ENCODE measurements around the gene PRKAR1B. TPM values are rescaled to one million over a fixed set of nuclear protein-coding genes. Genes with fewer than 3 reads are reported as not detected.

The PRKAR1B gene
- total RNA-seq, 1 experiment from 2014 or later, result 43.3 TPM

- no peaks in the 10 kb centered on the region for H3K27me3 ChIP-seq (ENCODE audit: insufficient read depth, low read length)
- no peak overlapping the region for H2BK15ac ChIP-seq (ENCODE audit: low read depth, low read length)
- H4K91ac ChIP-seq (ENCODE audit: insufficient read length, low read depth, low read length), result no peak overlapping the region
- no peak overlapping the region for H4K8ac ChIP-seq (replicated peaks; ENCODE audit: insufficient read length, low read depth, low read length)
- H2BK20ac ChIP-seq (ENCODE audit: low read depth, low read length, poor library complexity, severe bottlenecking), result no peak overlapping the region
- H3K4ac ChIP-seq (ENCODE audit: low read depth, low read length), result no peak overlapping the region
- no peaks in the 10 kb centered on the region for H4K20me1 ChIP-seq (ENCODE audit: control insufficient read depth, insufficient read depth, insufficient read length)
- H2AFZ ChIP-seq (ENCODE audit: low read length), result no peak overlapping the region
- Mint-ChIP-seq H3K27me3 (ENCODE audit: low read depth) (no peaks in the 10 kb centered on the region; the same call in 1 of the 2 replicates), H3K4me1 (no peaks in the 10 kb centered on the region), H3K27ac (no peak overlapping the region), H3K4me3 (no peak overlapping the region), H3K9me3 (peaks cover 0 to 6% of the 10 kb centered on the region in 2 experiments; a peak in 3 of 5 replicates), H3K36me3 (ENCODE audit: insufficient read depth in 1 of 3, low read depth in 3 of 3) (peaks cover 0 to 6% (median 5%) of the 10 kb centered on the region in 3 experiments; a peak in 4 of 7 replicates)
- H3K79me2 ChIP-seq (ENCODE audit: insufficient read depth, low read length), result peaks cover 2% of the 10 kb centered on the region; the same call in 1 of the 2 replicates
- no peak overlapping the region for H3K27ac ChIP-seq (ENCODE audit: insufficient read length, low read depth, low read length)
- no CpG with 5 or more reads among the region's 22 CpGs for WGBS (ENCODE audit: extremely low coverage, insufficient read length, low lambda C conversion rate)
- H2BK120ac ChIP-seq (ENCODE audit: low read depth, low read length, poor library complexity, severe bottlenecking), result no peak overlapping the region
- no peaks in the 10 kb centered on the region for H3K23me2 ChIP-seq (ENCODE audit: insufficient read length, low read depth, low read length, poor library complexity, severe bottlenecking)
- peaks cover 3% of the 10 kb centered on the region for H3K79me1 ChIP-seq (ENCODE audit: insufficient read depth, low read depth, low read length, poor library complexity, severe bottlenecking)
- no peak for DNase-seq
- H3K18ac ChIP-seq (ENCODE audit: insufficient read length, low read depth, low read length), result no peak overlapping the region
- H3K56ac ChIP-seq (ENCODE audit: insufficient read length, low read depth, low read length), result no peak overlapping the region
- H3K23ac ChIP-seq (ENCODE audit: insufficient read length, low read depth, low read length), result no peak overlapping the region
- H4K5ac ChIP-seq (ENCODE audit: insufficient read length, low read depth, low read length), result no peak overlapping the region
- H2AK5ac ChIP-seq (ENCODE audit: insufficient read length, low read length), result no peak overlapping the region
- H3T11ph ChIP-seq (ENCODE audit: low read length), result no peak overlapping the region
- H3K4me1 ChIP-seq (ENCODE audit: insufficient read depth, low read length), result no peaks in the 10 kb centered on the region
- H3K9me3 ChIP-seq (ENCODE audit: control insufficient read depth, low read depth, low read length), result peaks cover 14% of the 10 kb centered on the region
- H2BK12ac ChIP-seq (ENCODE audit: insufficient read length, low read depth, low read length), result no peak overlapping the region
- no peak overlapping the region for H3K4me2 ChIP-seq (ENCODE audit: insufficient read depth, insufficient read length, low read length)
- no peak overlapping the region for H3K9ac ChIP-seq (ENCODE audit: extremely low read depth, insufficient read length, low read length)
- H2BK5ac ChIP-seq (ENCODE audit: insufficient read length, low read length), result no peak overlapping the region
- TF ChIP-seq CTCF (conservative IDR thresholded peaks at IDR 0.05), result no peak
- H3K14ac ChIP-seq (ENCODE audit: insufficient read depth, low read length), result peak overlapping the region; percentile 25; the same call in 1 of the 2 replicates
Measured at GRCh38 chr7:650339-651031, 76.6 kb downstream of the PRKAR1B start.
